Breast epithelium (tissue), 3 donors: ENCODE measurements around the gene MCL1.

Experiments used
- CTCF ChIP-seq, 3 donors: fragments of 450-650 bp; IDR thresholded peaks; one replicate each; pipeline ENCODE4 v1.5.1; 2016 to 2017; ENCODE audit warnings: antibody characterized with exemption in 3 of 3, mild to moderate bottlenecking in 3 of 3, moderate library complexity in 3 of 3
- POLR2A ChIP-seq: fragments of 450-650 bp; IDR thresholded peaks from one replicate; pipeline ENCODE4 v1.6.1; 2016; ENCODE audit warnings: antibody characterized with exemption, mild to moderate bottlenecking, moderate library complexity
- POLR2AphosphoS5 ChIP-seq, 3 donors: sonication (generic); formaldehyde crosslinking; IDR thresholded peaks; one replicate each; pipeline ENCODE4 v1.6.1; 2017; ENCODE audit warnings: antibody characterized with exemption in 3 of 3

DNA sequence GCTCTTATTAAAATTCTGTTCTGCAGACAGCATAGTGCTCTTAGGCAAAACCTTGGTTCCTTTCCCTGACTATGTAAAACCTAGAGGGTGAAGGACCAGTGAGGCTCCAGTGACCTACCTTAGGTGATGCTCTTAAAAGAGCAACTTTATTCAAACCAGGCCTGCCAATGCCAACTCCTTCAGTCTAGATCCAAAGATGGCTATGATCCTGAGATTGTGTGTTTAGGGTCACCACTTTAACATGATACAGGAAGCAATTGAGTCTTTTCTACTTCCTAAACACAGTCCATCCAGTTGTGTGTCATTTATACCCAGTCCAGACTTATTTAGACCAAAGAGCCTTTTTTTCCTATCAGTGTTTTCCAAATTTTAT, 10.8 kb downstream of the MCL1 start:
- TF ChIP-seq CTCF (IDR thresholded peaks at IDR 0.05) (no peak), POLR2AphosphoS5 (IDR thresholded peaks at IDR 0.05) (no peak), POLR2A (no peak)
